NCI-H748 (cell line): ENCODE measurements around the gene PCED1B.
"Not testable (repeated sequence)": the region's sequence is repeated elsewhere in the genome, so short reads cannot be mapped to it uniquely, and the experiment has no call there.

Experiments
- DNase-seq: peaks from one replicate; lab custom pipeline; 2025; ENCODE audit not compliant: unreplicated experiment; lab: John Stamatoyannopoulos, UW

The PCED1B gene

DNA sequence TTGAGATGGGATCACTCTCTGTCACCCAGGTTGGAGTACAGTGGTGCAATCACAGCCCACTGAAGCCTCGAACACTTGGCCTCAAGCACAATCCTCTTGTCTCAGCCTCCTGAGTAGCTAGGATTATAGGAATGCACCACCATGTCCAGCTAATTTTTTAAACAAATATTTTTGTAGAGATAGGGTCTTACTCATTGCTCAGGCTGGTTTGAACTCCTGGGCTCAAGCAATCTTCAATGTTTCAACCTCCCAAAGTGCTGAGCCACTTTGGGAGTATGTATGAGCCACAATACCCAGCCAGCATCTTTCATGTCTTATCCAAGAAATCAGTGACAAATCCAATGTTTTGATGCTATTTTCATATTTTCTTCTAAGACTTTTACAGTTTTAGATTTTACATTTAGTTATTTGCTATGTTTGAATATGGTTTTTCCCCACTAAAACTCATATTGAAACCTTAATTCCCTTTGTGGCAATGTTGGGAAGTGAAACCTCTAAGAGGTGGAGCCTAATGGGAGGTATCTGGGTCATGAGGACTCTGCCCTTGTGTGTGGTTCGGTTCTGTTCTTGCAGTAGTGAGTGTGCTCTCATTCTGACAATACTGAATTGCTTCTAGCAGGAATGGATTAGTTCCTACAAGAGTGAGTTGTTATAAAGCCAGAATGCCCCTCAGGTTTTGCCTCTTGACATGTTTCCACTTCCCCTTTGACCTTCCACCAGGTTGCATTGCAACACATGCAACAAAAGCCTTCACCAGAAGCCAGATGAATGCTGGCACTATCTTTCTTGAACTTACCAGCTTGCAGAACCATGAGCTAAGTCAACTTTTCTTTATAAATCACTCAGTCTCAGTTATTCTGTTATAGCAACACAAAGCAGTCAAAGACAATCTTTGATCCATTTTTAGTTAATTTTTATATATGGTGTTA lies 81.2 kb downstream of the PCED1B start:
- no peak for DNase-seq

GRCh38 chr12:47164116-47164515 lies 84.7 kb downstream of the PCED1B start:
- DNase-seq, result no peak

- DNase-seq, result no peak
Observed at GRCh38 chr12:47164724-47165439, 85.5 kb downstream of the PCED1B start.

DNA sequence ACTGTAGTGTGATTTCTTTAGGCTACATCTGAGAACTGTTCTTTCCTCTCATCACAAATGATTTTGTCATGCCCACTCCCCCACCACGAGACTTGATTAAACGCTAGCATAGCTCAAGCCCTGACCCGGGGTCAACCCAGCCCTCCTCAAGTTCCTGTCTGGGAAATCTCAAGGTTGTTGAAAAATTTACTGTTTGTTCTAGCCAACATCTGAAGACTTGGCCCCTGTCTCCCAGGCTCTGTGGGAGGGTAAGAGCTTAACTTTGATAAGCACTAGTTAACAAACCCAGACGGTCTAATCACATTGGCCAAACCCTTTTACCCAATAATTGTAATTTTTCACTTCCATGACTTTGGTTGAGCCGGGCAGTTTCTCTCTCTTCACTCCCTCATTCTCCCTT lies 86.5 kb downstream of the PCED1B start:
- no peak for DNase-seq

DNA sequence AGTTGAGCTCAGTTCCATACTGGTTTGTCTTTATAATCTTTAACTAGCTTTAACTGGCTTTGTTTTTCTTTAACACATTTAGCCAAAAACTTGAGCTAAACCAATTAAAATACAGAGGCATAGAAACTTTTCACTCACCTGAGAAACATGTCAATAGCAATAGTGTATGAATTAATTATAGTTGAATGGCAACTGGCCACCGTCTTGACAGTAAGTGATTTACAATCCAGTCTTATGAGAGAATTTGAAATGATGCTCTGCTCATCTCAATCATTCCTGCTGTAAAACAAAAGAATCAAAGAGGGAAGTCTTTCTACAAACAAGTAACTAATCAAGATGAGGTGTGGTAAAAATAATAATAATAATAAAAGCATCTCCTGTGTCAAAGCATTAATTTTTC lies 86.9 kb downstream of the PCED1B start:
- no peak for DNase-seq

- not testable (repeated sequence) for DNase-seq
Observed at GRCh38 chr12:47170281-47170680, 90.9 kb downstream of the PCED1B start.

- no peak for DNase-seq
Observed at GRCh38 chr12:47178014-47178413, 98.6 kb downstream of the PCED1B start.

- DNase-seq, result not testable (repeated sequence)
Observed at GRCh38 chr12:47182164-47182938, 102.9 kb downstream of the PCED1B start.

DNA sequence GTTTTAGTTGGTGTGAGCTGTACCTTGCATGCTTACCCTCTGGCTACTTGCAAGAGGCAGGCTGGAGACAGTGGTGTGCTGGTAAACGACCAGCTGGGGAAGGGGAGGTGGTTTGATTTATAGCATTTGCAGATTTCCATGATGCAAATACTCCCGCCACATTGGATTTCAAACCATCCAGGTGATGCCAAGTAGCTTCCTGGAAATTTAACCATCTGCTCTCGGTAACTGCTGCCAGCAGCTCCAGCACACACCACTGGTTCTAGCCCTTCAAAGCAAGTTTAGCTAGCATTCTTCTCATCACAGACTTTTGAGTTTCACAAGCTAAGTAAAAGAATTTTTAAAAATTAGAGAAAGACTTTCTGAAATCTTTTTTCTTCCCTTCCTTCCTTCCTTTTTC lies 104.8 kb downstream of the PCED1B start:
- no peak for DNase-seq

DNA sequence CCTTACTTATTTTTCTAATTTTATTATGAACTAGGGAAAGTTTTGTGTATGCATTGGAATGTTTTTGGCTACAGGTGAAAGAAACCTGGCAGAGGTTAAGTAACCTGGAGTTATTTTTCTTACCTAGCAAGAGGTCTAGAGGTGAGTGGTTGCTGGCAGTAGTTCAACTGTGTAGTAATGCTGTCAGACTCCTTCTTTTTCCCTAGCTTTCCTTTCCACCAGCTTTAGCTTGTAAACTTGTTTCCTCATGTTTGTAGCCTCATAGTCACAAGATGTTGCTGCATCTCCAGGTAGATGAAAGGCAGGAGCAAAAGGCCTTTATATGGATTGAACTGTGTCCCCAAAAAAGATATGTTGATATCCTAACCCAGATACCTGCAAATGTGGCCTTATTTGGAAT lies 105.4 kb downstream of the PCED1B start:
- DNase-seq, result no peak

- no peak for DNase-seq
Observed at GRCh38 chr12:47186246-47186645, 106.8 kb downstream of the PCED1B start.

DNA sequence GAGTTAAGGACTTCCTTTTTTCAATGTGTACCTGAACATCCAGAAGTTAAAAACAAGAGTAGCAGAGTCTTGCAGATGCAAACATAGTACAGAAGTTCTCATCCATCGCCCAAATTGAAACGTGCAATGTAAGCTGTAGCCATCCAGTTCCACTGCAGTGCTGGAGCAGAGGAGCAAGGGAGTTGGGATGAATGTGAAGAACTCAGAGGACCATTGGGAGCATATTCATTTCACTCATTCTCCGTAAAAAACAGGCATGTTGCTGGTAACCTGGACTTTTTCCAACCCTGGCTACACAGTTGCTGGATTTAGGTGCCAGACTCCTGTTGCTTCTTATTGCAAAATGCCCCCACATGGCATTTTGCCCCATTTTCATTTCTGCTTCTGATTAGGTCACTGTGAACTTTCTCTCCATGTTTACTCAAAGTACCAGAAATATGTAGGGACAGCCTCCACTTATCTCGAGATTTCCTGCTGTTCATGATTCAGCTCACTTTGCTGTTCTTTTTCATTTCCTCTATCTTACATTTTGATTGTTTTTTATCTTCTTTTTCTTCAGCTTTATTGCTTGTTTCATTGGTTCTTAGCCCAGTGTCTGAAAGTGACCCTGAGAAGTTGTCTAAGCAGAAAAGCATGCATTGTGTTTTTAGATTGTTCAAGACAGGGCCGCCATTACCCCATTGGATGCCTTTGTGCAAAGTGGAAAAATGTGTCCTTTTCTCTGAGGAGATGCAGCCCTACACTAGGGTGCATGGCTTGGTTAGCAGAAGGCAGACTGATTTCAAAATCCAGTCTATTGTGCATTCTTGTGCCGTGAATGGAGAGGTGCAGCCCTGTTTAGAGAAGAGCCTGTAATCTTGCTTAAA lies 109.4 kb downstream of the PCED1B start:
- DNase-seq, result no peak

- no peak for DNase-seq
Observed at GRCh38 chr12:47189728-47190127, 110.3 kb downstream of the PCED1B start.

GRCh38 chr12:47190271-47190750 lies 110.9 kb downstream of the PCED1B start:
- no peak for DNase-seq

DNA sequence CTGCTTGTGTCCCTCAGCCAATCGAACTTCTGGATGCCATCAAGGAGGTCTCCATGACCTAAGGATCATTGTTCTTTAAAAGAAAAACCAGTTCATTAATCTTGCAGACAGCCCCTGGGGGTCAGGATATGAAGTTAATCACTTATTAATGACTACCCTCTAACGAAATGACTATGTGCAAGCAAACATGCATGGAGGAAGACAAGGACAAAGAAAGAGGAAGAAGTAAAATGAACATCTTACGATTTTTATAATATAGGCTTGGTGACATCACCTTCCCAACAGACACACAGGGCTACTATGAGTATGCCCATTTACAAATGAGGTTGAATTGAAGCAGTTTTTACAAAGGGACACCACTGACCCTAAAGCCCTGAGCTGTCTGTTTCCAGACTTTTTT lies 111.5 kb downstream of the PCED1B start:
- no peak for DNase-seq

DNA sequence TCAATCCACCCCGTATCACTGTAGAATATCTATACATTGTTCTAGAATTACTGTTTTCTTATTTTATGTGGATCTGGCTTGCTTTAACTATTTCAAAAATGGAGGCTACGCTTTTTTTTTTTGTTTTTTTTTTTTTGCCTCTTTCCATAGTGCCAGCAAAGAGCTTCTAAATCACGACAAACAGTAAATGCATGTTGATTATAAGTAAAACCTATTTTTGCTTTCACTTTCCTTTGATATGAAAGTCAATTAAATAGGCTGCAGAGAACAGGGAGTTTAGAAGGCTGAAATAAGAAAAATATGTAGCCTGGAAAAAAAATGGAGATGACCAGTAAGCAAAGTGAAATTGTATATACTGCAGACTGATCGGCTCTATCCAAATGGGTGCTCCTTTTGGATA lies 112.6 kb downstream of the PCED1B start:
- DNase-seq, result no peak

GRCh38 chr12:47193066-47193465 lies 113.6 kb downstream of the PCED1B start:
- DNase-seq, result no peak

DNA sequence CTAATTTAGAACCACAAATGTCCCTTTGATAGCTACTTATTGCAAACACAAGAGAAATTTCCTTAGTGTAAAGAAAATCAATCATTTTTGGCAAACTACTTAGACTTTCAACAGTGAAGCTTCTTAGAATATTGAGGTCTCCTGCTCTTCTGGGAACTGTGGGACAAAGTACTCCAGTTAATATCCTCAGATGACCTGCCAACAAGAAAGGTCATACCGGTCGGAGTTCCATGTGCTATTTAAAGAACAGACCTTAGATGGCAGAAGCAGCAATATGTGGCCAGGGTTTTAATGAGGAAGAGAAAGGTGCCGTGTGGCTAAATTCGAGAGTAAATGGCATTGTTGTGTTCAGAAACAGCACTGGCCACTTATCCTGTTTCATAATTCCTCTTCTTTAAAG lies 115.1 kb downstream of the PCED1B start:
- no peak for DNase-seq

GRCh38 chr12:47200446-47200845 lies 121.0 kb downstream of the PCED1B start:
- DNase-seq, result no peak

DNA sequence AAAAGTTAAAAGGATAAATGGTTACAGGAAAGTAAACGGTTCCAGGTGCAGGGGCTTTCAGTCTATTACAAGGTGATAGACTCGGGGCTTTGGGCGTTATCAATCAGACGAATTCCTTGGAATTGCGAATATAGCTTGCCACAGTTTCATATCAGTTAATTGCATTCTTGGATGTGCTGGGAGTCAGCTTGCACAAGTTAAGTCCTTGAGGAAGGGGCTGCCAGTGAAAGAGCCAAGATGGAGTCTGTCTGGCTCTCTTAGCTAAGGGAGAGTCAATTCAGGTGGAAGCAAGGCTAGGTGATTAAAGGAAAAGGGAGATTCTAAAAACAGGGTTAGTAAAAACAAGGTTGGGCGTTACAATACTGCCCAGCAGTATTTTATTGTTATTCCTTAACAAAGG lies 121.8 kb downstream of the PCED1B start:
- DNase-seq, result not testable (repeated sequence)
